ENCODE data around the gene POPDC3.

The POPDC3 gene

DNA sequence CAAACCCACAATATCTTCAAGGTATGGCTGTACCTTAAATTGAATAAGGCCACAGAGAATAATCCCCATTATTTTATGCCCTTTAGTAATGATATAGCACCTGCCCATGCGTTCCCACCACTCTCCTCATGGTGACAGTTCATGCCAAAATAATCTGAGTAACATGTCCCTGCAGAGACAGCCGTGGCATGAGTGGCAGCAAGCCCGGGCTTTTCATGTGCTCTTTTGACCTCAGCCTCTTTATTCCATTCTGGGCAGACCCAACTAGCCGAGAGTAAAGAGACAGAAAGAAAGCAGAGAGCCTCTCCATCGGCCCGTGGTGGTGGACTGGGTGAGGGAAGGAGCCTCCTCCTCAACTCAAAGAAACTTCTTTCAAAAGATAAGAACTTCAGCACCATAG is 19.9 kb upstream of the POPDC3 start:
- H3K4me3 ChIP-seq (ENCODE audit: control insufficient read depth, low read depth, low read length): no peak overlapping the region
- TF ChIP-seq, protein P1, sequence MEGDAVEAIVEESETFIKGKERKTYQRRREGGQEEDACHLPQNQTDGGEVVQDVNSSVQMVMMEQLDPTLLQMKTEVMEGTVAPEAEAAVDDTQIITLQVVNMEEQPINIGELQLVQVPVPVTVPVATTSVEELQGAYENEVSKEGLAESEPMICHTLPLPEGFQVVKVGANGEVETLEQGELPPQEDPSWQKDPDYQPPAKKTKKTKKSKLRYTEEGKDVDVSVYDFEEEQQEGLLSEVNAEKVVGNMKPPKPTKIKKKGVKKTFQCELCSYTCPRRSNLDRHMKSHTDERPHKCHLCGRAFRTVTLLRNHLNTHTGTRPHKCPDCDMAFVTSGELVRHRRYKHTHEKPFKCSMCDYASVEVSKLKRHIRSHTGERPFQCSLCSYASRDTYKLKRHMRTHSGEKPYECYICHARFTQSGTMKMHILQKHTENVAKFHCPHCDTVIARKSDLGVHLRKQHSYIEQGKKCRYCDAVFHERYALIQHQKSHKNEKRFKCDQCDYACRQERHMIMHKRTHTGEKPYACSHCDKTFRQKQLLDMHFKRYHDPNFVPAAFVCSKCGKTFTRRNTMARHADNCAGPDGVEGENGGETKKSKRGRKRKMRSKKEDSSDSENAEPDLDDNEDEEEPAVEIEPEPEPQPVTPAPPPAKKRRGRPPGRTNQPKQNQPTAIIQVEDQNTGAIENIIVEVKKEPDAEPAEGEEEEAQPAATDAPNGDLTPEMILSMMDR (conservative IDR thresholded peaks at IDR 0.05; ENCODE audit: control insufficient read depth, insufficient read depth, low read depth, low read length): no peak
- no peak for DNase-seq (ENCODE audit: low read depth)

DNA sequence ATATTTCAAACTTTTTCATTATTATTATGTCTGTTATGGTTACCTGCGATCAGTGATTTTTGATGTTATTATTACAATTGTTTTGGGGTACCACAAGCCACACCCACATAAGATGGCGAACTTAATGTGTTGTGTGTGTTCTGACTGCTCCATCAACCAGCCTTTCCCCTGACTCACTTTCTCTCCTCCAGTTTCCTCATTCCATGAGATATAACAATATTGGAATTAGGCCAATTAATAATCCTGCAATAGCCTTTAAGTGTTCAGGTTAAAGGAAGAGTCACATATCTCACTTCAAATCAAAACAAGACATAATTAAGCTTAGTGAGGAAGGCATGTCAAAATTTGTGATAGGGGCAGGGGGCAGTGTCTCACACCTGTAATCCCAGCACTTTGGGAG is 16.3 kb upstream of the POPDC3 start:
- H3K4me3 ChIP-seq (ENCODE audit: control insufficient read depth, low read depth, low read length): no peak overlapping the region
- DNase-seq (ENCODE audit: low read depth): peak; percentile 62
- TF ChIP-seq, protein P1 (conservative IDR thresholded peaks at IDR 0.05; ENCODE audit: control insufficient read depth, insufficient read depth, low read depth, low read length): no peak

DNA sequence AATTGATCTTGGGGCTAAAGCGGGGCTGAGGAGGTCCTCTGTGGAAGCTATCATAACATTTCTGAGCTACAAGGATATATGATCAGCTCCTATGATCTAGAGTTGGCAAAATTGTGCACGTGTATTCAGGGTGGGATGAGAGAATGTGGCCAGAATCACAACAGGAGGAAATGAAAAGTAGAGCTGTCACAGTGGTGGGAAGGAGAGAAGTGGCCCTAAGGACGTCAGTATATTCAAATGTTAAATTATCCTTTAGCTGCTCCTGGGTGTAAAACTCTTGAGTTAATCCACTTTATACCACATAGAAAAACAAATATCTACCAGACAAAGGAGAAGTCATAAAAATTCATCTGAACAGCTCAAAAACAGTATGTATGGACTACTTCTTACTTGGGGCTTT is 14.8 kb upstream of the POPDC3 start:
- TF ChIP-seq, protein P1 (conservative IDR thresholded peaks at IDR 0.05; ENCODE audit: control insufficient read depth, insufficient read depth, low read depth, low read length): no peak

DNA sequence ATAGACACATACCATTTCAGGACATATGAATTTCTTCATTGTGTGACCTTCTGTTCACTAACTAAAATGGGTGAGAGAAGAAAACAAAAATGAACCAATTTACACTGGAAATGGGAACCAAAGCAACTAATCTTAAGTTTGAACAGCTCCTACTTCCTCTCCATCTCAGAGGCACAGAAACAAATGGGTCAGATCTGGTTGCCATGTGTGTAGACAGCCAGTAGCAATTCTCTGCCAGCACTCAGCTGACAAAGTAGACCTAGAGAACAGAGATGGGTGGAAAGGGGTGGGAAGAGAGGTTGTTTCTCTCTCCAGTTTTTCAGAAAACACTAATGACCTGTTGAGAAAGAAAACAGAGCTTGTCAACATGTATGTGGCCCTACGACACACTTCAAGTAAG is 14.3 kb upstream of the POPDC3 start:
- TF ChIP-seq, protein P1 (conservative IDR thresholded peaks at IDR 0.05; ENCODE audit: control insufficient read depth, insufficient read depth, low read depth, low read length): no peak
- DNase-seq (ENCODE audit: low read depth): peak; percentile 30
- H3K4me3 ChIP-seq (ENCODE audit: control insufficient read depth, low read depth, low read length): no peak overlapping the region

More for the DNA sequence above, 14.8 kb upstream of the POPDC3 start:
- no peak overlapping the region for H3K4me3 ChIP-seq (ENCODE audit: control insufficient read depth, low read depth, low read length)
- no peak for DNase-seq (ENCODE audit: low read depth)

DNA sequence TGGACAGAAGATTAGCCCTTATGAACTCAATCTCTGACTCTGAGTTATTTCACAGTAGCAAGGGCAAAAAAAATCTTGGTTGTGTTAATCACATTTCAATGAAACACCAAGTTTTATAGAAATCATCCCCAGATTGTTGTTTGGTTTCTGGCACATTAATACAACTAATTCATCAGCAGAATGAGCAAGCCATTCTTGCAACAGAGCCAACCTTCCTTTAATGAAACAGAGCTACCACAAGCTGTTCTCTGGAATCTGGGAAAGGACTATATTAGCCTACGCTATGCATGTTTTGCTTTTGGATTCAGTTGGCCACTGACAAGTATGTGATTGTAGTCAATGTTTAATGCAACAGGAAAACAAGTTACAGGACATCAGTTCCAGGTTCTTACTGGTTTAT is 13.8 kb upstream of the POPDC3 start:
- peak; percentile 93 for DNase-seq (ENCODE audit: low read depth)

DNA sequence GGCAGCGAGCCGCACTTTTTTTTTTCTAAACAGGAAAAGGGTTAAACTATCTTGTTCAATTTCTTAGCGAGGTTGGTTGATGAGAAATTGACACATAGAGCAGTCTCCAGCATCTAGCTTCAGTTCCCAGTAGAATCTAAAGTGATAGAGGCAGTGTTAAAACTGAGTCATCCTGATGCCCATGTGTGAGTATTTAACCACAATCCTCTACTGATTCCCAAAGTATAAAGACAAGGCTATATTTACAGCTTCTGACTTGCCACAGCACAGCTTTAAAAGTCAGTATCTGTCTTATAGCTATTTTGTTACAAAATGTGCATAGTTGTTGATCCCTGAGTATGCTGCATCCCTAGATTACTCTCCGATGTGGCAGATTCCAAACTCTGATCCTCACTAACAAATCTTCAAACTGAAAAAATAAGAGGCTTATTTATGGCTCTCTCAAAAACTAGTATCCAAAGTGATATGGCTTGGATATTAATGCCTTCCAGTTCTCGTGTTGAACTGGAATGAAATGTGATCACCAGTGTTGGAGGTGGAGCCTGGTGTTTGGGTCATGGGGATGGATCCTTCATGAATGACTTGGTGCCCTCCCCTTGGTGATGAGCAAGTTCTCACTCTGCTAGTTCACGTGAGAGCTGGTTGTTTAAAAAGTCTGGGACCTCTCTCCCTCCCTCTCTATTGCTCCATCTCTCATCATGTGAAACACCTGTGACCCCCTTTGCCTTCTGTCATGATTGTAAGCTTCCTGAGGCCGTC is 13.1 kb upstream of the POPDC3 start:
- no peak overlapping the region for H3K4me3 ChIP-seq (ENCODE audit: control insufficient read depth, low read depth, low read length)
- TF ChIP-seq, protein P1 (conservative IDR thresholded peaks at IDR 0.05; ENCODE audit: control insufficient read depth, insufficient read depth, low read depth, low read length): no peak
- DNase-seq (ENCODE audit: low read depth): peak; percentile 88

More for the DNA sequence above, 13.8 kb upstream of the POPDC3 start:
- TF ChIP-seq, protein P1 (conservative IDR thresholded peaks at IDR 0.05; ENCODE audit: control insufficient read depth, insufficient read depth, low read depth, low read length): no peak
- H3K4me3 ChIP-seq (ENCODE audit: control insufficient read depth, low read depth, low read length): no peak overlapping the region
